IPS DF 6.9 (cell line): ENCODE measurements around the gene TPRA1.

Source experiments
- DNase-seq: peaks from one replicate; pipeline ENCODE4 v3.0.0-alpha.2; 2013; ENCODE audit warnings: low read depth, low spot score
- H3K27ac ChIP-seq: one replicate; pipeline ENCODE4 v1.5.1; 2013; ENCODE audit warnings: low read length, control low read depth
- H3K27me3 ChIP-seq: 2 replicates; pipeline ENCODE4 v1.6.1; 2013; ENCODE audit warnings: mild to moderate bottlenecking, low read length; ENCODE audit not compliant: control insufficient read depth, insufficient read depth
- H3K36me3 ChIP-seq: 2 replicates; pipeline ENCODE4 v1.6.1; 2013; ENCODE audit warnings: low read length; ENCODE audit not compliant: control insufficient read depth, insufficient read depth
- H3K4me1 ChIP-seq: 2 replicates; pipeline ENCODE4 v1.6.1; 2013; ENCODE audit warnings: low read length; ENCODE audit not compliant: control insufficient read depth, insufficient read depth
- H3K4me3 ChIP-seq: 2 replicates; pipeline ENCODE4 v1.5.1; 2013; ENCODE audit warnings: mild to moderate bottlenecking, low read length
- H3K9me3 ChIP-seq: 2 replicates; pipeline ENCODE4 v1.6.1; 2013; ENCODE audit warnings: low read length, inconsistent platforms; ENCODE audit not compliant: control insufficient read depth, insufficient read depth
- WGBS: extraction: QIAGEN DNeasy Blood & Tissue Kit; methylation state at CpG from one replicate; pipeline ENCODE4 v1.1.7; 2013; ENCODE audit warnings: mixed read lengths, missing lambda C conversion rate; ENCODE audit not compliant: insufficient read length, insufficient coverage; 5-methylcytosine and 5-hydroxymethylcytosine counted together

The TPRA1 gene

DNA sequence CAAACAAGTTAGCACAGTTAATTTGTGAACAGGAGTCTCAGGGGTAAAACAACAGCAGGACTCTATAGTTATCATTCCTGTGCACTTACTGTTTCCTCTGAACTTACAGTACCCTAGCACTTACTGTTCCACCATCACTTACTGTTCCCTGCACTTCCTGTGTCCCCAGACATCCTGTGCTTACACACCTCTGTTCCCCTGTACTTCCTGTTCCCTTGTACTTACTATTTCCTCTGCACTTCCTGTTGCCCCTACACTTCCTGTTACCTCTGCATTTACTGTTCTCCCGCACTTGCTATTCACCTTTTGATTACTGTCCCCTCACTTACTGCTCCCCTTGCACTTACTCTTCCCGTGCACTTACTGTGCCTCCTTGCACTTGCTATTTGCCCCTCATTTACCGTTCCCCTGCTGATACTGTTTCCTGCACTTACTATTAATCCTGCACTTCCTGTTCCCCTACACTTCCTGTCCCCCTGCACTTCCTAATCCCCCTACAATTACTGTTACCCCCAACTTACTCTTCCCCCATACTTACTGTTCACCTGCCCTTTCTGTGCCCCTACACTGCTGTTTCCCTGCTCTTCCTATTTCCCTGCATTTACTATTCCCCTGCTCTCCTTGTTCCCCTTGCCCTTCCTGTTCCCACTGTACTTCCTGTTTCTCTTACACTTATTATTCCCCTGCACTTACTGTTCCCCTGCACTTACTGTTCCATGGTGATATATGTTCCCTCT, 30.3 kb downstream of the TPRA1 start:
- H3K9me3 ChIP-seq: no peaks in the 10 kb centered on the region
- no CpG with 5 or more reads among the region's 3 CpGs for WGBS
- H3K4me1 ChIP-seq: no peaks in the 10 kb centered on the region
- H3K27me3 ChIP-seq: no peaks in the 10 kb centered on the region
- no peaks in the 10 kb centered on the region for H3K36me3 ChIP-seq
- H3K4me3 ChIP-seq: no peak overlapping the region
- DNase-seq: no peak
- no peak overlapping the region for H3K27ac ChIP-seq

DNA sequence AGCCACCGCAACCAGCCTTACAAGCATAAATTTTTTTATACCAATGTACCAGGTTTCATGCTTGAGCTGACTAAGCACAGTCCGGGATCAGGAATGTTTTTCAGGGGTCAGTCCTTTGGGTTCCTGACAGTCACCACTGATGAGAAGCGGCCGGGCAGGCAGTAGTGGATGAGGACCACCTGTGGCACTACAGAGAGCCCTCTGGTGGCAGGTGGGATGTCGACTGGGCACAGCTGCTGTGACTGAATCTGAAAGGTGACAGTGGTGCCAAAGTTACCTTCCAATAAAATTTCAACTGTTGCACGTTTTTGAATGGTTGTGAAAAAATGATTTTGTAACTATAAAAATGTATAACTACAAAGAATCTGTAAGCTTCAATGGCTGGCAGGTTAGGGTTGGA, 34.0 kb downstream of the TPRA1 start:
- no peaks in the 10 kb centered on the region for H3K27me3 ChIP-seq
- H3K4me1 ChIP-seq: no peaks in the 10 kb centered on the region
- no peaks in the 10 kb centered on the region for H3K36me3 ChIP-seq
- H3K27ac ChIP-seq: no peak overlapping the region
- WGBS: no CpG with 5 or more reads among the region's 6 CpGs
- H3K9me3 ChIP-seq: no peaks in the 10 kb centered on the region
- DNase-seq: no peak
- H3K4me3 ChIP-seq: no peak overlapping the region

DNA sequence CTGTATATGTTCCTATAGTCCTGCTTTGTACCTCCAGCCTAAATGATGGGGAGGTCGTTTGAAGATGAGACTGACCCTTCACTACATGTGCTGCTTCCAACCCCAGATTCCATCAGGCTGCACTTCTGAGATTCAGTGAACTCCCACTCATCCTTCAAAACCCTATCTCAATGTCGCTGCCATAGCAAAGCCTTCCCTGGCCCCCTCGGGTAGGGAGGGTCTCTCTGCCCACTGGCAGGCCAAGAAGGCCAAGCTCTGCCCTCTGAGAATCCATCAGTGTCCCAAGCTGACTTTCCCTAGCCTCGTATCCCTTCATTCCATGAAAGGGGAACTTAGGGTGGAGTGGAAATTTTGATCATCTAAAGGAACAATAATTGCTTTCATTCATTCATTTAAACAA, 35.4 kb downstream of the TPRA1 start:
- no CpG with 5 or more reads among the region's 4 CpGs for WGBS

DNA sequence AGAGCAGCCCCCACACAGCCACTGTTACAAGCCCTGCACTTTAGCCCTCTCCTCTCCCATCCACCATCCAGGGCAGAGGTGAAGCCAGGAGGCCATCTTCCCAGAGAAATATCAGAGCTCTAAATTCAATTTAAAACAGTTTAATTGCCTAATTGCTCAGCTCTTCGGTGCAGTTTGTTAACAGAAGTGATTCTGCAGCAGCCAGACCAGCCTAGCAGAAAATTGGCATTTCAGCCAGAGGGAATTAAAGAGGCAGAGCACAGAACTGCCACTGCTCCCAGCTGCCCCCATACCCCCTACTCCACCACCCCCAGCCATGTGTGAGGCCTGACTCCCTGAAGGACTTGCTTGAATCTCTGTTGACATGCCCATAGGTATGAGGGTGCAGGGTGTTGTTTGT, 38.5 kb downstream of the TPRA1 start:
- Histone ChIP-seq H3K9me3 (no peaks in the 10 kb centered on the region), H3K27ac (no peak overlapping the region), H3K4me1 (peaks cover 3% of the 10 kb centered on the region), H3K36me3 (no peaks in the 10 kb centered on the region), H3K27me3 (no peaks in the 10 kb centered on the region), H3K4me3 (no peak overlapping the region)
- WGBS: no CpG with 5 or more reads among the region's 1 CpG
- DNase-seq: no peak

More for the DNA sequence above, 35.4 kb downstream of the TPRA1 start:
- DNase-seq: no peak
- no peak overlapping the region for H3K4me3 ChIP-seq
- no peaks in the 10 kb centered on the region for H3K4me1 ChIP-seq
- no peaks in the 10 kb centered on the region for H3K9me3 ChIP-seq
- no peaks in the 10 kb centered on the region for H3K36me3 ChIP-seq
- H3K27me3 ChIP-seq: no peaks in the 10 kb centered on the region
- H3K27ac ChIP-seq: no peak overlapping the region

DNA sequence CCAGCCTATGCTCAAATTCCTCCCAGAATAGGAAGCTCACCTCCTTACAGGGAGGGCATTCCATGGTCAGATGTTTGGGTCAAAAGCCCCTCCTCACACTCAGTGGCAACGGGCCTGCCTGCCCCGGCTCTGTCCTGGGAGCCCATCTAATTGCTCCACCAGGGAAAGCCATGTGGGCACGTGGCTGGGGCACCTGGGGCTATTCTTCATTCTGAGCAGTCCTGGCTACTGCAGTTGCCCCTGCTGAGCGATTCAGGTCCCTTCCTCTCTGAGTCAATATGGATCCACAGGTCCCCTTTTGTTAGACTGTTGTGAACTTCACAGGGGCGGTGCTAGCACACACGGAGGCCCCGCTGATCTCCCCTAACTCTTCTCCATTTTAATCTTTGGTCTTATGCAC, 39.4 kb downstream of the TPRA1 start:
- no peaks in the 10 kb centered on the region for H3K27me3 ChIP-seq
- H3K9me3 ChIP-seq: no peaks in the 10 kb centered on the region
- no peak overlapping the region for H3K27ac ChIP-seq
- no CpG with 5 or more reads among the region's 7 CpGs for WGBS
- no peaks in the 10 kb centered on the region for H3K36me3 ChIP-seq
- no peak overlapping the region for H3K4me3 ChIP-seq
- H3K4me1 ChIP-seq: peaks cover 5% of the 10 kb centered on the region
- no peak for DNase-seq

DNA sequence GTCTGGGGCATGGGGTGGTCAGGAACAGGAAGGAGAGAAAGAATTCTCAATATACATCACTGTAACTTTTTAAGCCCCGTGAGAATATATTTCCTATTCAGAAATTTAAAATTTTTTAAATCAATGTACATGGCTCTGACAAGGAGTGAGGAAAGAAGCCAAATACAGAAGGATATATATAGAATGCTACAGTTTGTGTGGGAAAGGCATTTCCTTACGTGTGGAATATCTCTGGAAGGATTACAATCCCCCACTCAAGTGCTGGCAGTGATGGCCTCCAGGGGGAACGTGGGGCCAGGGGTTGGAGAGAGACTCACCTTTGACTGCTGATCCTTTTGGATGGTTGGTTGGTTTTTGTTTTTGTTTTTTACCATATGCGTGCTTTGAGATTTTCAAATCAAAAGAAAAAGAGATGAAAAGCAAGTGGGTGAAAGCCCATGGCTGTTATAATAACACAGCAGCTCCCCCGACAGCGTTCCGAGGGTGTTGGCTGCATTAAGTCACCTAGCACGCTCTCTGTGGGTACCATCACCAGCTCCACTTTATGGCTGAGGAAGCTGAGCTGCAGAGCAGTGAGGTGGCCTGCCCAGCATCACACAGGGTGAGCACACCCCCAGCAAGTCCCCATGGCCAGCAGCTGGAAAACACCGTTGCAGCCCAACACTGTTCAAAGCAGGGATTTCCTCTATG, 39.9 kb downstream of the TPRA1 start:
- H3K27ac ChIP-seq: no peak overlapping the region
- H3K4me1 ChIP-seq: peaks cover 5% of the 10 kb centered on the region
- H3K36me3 ChIP-seq: no peaks in the 10 kb centered on the region
- H3K27me3 ChIP-seq: no peaks in the 10 kb centered on the region
- WGBS: no CpG with 5 or more reads among the region's 9 CpGs
- H3K9me3 ChIP-seq: no peaks in the 10 kb centered on the region
- DNase-seq: no peak
- H3K4me3 ChIP-seq: no peak overlapping the region

DNA sequence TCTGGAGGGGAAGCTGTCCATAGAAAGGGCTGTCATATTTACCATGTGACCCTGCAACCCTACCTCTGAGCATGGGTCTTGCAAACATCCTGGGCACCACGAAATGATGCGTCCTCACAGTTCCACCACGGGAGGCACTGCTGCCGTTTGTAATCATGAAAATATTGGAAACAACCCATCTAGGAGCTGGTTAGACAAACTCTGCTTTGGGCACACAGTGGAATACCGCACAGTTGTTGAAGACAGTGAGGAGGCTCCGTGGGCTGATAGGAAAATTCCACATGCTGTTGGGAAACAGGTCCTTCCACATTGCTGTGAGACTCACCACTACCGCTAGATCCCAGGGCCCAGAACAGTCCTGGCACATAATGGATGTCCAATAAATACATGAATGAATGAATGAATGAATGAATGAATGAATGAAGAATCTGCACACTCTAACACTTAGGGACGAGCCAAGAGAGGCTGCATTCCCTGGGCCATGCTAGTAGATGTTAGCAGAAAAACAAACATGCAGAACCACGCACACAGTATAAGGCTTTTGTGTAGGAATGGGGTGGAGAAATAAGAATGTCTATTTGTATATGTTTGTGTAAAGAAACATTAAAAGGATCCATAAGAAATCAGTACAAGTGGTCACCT, 40.6 kb downstream of the TPRA1 start:
- Histone ChIP-seq H3K4me1 (peaks cover 5% of the 10 kb centered on the region), H3K27ac (no peak overlapping the region), H3K4me3 (no peak overlapping the region), H3K36me3 (no peaks in the 10 kb centered on the region), H3K27me3 (no peaks in the 10 kb centered on the region), H3K9me3 (no peaks in the 10 kb centered on the region)
- WGBS: no CpG with 5 or more reads among the region's 9 CpGs
- DNase-seq: no peak

DNA sequence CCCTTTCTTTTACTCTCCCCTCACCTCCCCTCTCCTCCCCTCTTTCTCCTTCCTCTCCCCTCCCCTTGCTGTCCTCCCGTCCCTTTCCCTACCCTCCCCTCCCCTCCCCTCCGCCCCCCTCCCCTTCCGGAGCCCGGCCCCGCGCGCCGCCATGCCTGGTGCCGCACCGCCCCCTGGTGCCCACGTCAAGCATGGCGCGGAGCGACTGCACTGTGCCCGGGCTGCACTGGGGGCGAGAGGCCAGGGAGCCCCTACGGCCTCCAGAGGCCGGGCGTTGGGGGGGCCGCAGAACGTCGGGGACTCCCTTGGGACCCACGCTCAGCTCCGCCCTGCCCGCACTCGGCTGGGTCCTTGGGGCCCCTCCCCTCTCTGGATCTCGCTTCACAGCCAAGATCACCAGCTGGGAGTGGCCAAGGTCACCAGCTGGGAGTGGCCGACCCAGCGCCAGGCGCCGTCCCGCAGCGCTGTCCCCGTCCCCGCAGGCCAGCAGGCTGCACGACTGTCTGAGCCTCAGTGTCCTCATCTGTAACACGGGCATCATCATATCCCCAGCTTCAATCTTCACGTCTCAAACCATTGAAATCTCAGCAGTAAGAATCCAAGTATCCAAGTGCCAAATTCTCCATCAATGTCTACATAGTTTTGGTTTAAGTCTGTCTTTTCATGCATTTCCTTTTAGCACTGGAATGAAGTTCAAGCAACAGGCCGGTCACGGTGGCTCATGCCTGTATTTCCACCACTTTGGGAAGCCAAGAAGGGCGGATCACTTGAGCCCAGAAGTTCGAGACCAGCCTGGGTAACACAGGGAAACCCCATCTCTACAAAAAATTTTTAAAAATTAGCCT, 42.5 kb downstream of the TPRA1 start:
- Histone ChIP-seq H3K9me3 (no peaks in the 10 kb centered on the region), H3K4me3 (peak overlapping the region; percentile 52; the same call in 1 of the 2 replicates), H3K36me3 (no peaks in the 10 kb centered on the region), H3K4me1 (peaks cover 5% of the 10 kb centered on the region), H3K27me3 (no peaks in the 10 kb centered on the region), H3K27ac (no peak overlapping the region)
- no peak for DNase-seq
- no CpG with 5 or more reads among the region's 42 CpGs for WGBS

DNA sequence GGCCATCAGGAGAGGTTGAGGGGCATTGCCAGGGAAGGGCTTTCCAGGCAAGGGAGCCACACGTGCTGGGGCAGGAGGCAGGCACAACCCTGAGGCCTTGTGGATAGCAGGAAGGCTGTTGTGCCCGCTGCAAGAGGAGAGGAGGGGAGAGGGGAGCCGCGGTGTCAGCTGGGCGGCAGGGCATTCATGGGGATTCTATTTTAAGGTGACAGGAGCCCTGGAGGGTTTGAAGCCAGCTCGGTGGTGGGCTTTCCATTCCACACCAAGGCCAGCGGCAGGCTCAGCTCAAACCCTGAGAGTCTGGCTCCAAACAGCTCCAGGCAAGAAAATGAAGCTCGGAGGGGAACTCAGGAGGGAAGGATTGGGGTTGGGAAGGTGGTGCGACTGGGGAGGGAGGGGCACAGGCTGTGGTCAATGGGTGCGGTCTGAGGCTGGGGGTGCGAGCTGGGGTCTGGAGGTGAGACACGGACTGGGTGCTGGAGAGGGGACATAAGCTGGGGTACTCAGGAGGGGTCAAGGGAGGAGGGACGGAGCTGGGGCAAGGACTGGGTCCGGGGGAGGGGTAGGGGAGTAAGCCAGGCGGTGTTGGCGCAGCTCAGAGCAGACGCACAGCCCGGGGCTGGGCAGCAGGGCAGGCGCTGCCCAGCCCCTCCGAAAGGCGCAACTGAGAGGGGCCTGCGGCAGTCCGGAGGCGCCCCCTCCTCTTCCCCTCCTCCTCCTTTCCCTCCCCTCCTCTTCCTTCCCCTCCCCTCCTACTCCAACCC, 43.4 kb downstream of the TPRA1 start:
- H3K27me3 ChIP-seq: no peaks in the 10 kb centered on the region
- DNase-seq: no peak
- no CpG with 5 or more reads among the region's 24 CpGs for WGBS
- H3K4me3 ChIP-seq: peak overlapping the region; percentile 52; the same call in 1 of the 2 replicates
- H3K27ac ChIP-seq: no peak overlapping the region
- H3K4me1 ChIP-seq: peaks cover 5% of the 10 kb centered on the region
- H3K36me3 ChIP-seq: no peaks in the 10 kb centered on the region
- H3K9me3 ChIP-seq: no peaks in the 10 kb centered on the region
